Measurements from ENCODE around the gene OSBP.

- TF ChIP-seq CTCF (IDR thresholded peaks at IDR 0.05 in 2 of 3, conservative IDR thresholded peaks at IDR 0.05 in 1 of 3; ENCODE audit: borderline replicate concordance in 1 of 3, insufficient read depth in 1 of 3, low read depth in 2 of 3, low read length in 2 of 3), result no peak
- peak; percentile 67 for TF ChIP-seq POLR2A (IDR thresholded peaks at IDR 0.05; ENCODE audit: borderline replicate concordance, extremely low read depth, insufficient read depth, insufficient read length)
- TF ChIP-seq, protein P1, sequence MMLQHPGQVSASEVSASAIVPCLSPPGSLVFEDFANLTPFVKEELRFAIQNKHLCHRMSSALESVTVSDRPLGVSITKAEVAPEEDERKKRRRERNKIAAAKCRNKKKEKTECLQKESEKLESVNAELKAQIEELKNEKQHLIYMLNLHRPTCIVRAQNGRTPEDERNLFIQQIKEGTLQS (IDR thresholded peaks at IDR 0.05), result no peak
Measured at GRCh38 chr11:59545179-59546020, 70.2 kb downstream of the OSBP start.
